Fibroblast of lung (primary cell): ENCODE measurements around the gene PDZD2.

Experiments used
- CTCF ChIP-seq, 2 donors: IDR thresholded peaks in 1 of 2; conservative IDR thresholded peaks in 1 of 2; 1 replicate in 1 of 2; 2 replicates in 1 of 2; pipeline ENCODE4 v1.5.1; 2011 to 2012; ENCODE audit warnings: low read length in 2 of 2, control low read depth in 1 of 2, inconsistent platforms in 1 of 2, low read depth in 1 of 2, mild to moderate bottlenecking in 1 of 2
- EZH2 ChIP-seq: IDR thresholded peaks from 2 replicates; pipeline ENCODE4 v1.5.1; 2012; ENCODE audit warnings: low read length, control low read depth, mild to moderate bottlenecking; ENCODE audit errors: missing control alignments

- TF ChIP-seq EZH2 = no peak
- no peak for TF ChIP-seq CTCF (conservative IDR thresholded peaks at IDR 0.05 in 1 of 2, IDR thresholded peaks at IDR 0.05 in 1 of 2; ENCODE audit: low read depth in 1 of 2, low read length in 2 of 2)
Observed at GRCh38 chr5:32115985-32116384, 477.1 kb downstream of the PDZD2 start.
